Memory B cell (primary cell): ENCODE data around the gene SMC6.
A peak's percentile ranks its signal among the peaks of the same experiment; 100 is the strongest.

Experiments
- ATAC-seq: fragments of 150-1000 bp; cut with Tn5 transposase; 2 replicates; pipeline ENCODE4 v1.10.0; 2021; ENCODE audit warnings: low read depth, mild to moderate bottlenecking, moderate library complexity
- DNase-seq, 2 donors: peaks; one replicate each; pipeline ENCODE4 v3.0.0; 2022; ENCODE audit warnings: low spot score in 2 of 2
- H3K27ac Mint-ChIP-seq: one replicate; pipeline ENCODE4 v1.8.0; 2022; ENCODE audit warnings: mild to moderate bottlenecking, moderate library complexity, mixed read lengths
- H3K27me3 Mint-ChIP-seq: one replicate; pipeline ENCODE4 v1.8.0; 2022; ENCODE audit warnings: mixed read lengths
- H3K36me3 Mint-ChIP-seq: one replicate; pipeline ENCODE4 v1.8.0; 2022; ENCODE audit warnings: mild to moderate bottlenecking, mixed read lengths
- H3K4me1 Mint-ChIP-seq: one replicate; pipeline ENCODE4 v1.8.0; 2022; ENCODE audit warnings: mixed read lengths
- H3K4me3 Mint-ChIP-seq: one replicate; pipeline ENCODE4 v1.8.0; 2022; ENCODE audit warnings: mild to moderate bottlenecking, moderate library complexity, mixed read lengths
- H3K9me3 Mint-ChIP-seq: one replicate; pipeline ENCODE4 v1.8.0; 2022; ENCODE audit warnings: mixed read lengths

The SMC6 gene

GRCh38 chr2:17672583-17673317 lies 80.9 kb downstream of the SMC6 start:
- DNase-seq (no peak), ATAC-seq (no peak)
- no peaks in the 10 kb centered on the region for H3K27me3 Mint-ChIP-seq
- H3K27ac Mint-ChIP-seq, result no peak overlapping the region
- no peaks in the 10 kb centered on the region for H3K9me3 Mint-ChIP-seq
- peaks cover 35% of the 10 kb centered on the region for H3K36me3 Mint-ChIP-seq
- peaks cover 10% of the 10 kb centered on the region for H3K4me1 Mint-ChIP-seq
- H3K4me3 Mint-ChIP-seq, result no peak overlapping the region

- ATAC-seq (no peak), DNase-seq (no peak)
- Mint-ChIP-seq H3K27ac (no peak overlapping the region), H3K36me3 (peaks cover 31% of the 10 kb centered on the region), H3K4me3 (no peak overlapping the region), H3K4me1 (peaks cover 10% of the 10 kb centered on the region), H3K27me3 (no peaks in the 10 kb centered on the region), H3K9me3 (no peaks in the 10 kb centered on the region)
Observed at GRCh38 chr2:17667898-17668297, 85.7 kb downstream of the SMC6 start.

DNA sequence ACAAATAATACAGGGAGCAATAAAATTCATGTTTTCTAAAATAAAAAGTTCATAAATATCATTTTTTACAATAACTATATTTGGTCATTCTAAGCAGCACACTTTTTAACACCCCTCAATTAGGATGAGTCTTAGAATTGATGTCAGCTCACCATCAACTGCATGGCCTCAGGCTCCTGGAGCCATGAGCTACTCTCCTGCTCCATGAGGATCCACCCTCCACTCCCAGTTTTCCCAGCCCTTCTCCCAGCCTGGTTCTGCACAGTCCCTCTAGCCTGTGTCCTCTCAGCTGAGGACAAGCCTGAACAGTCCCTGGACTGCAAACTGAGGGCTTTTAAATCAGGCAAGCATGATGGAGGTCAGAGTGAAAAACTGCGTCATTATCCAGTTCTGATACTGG lies 89.1 kb downstream of the SMC6 start:
- ATAC-seq (no peak), DNase-seq (no peak)
- peaks cover 6% of the 10 kb centered on the region for H3K4me1 Mint-ChIP-seq
- no peak overlapping the region for H3K27ac Mint-ChIP-seq
- no peaks in the 10 kb centered on the region for H3K9me3 Mint-ChIP-seq
- H3K27me3 Mint-ChIP-seq, result no peaks in the 10 kb centered on the region
- no peak overlapping the region for H3K4me3 Mint-ChIP-seq
- H3K36me3 Mint-ChIP-seq, result peaks cover 31% of the 10 kb centered on the region

DNA sequence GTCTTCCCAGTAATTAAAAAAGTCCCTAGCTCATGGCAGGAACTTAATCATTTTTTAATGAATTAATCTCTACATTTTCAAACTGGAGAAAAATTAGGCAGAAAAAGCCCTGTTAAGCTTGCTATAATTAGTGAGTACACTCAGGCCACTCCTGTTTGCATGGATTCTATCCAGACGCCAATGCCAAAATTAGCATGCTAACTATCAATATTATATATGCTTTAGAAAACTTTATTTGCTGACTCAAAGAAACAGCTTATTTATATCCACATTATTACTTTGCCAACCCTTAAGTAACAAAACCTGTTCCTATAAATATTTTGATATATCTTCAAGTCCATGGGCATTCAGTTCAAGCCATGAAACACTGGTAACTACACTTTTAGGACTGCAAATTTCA lies 90.9 kb downstream of the SMC6 start:
- H3K4me3 Mint-ChIP-seq, result no peak overlapping the region
- H3K27me3 Mint-ChIP-seq, result no peaks in the 10 kb centered on the region
- no peak overlapping the region for H3K27ac Mint-ChIP-seq
- no peaks in the 10 kb centered on the region for H3K4me1 Mint-ChIP-seq
- no peaks in the 10 kb centered on the region for H3K9me3 Mint-ChIP-seq
- H3K36me3 Mint-ChIP-seq, result peaks cover 16% of the 10 kb centered on the region
- no peak for DNase-seq
- ATAC-seq, result no peak

DNA sequence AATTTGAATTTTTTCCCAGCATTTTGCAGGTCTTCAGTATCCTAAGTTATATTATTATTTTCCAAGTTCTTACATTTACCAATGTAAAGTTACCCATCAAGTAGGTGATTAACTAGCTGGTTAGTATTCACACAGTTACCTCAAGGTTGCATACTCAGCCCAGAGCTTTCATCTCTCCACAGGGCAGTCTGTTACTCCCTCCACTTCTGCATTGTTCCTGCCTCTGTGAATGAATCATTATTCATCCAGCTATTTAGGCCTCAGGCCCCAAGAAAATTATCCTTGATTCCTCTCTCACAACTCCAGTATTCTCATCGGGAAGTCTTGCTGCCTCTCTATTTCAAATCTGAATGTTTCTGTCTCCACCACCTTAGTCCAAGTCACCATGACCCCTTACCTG lies 92.2 kb downstream of the SMC6 start:
- ATAC-seq (no peak), DNase-seq (no peak)
- no peak overlapping the region for H3K4me3 Mint-ChIP-seq
- H3K4me1 Mint-ChIP-seq, result no peaks in the 10 kb centered on the region
- H3K9me3 Mint-ChIP-seq, result no peaks in the 10 kb centered on the region
- H3K36me3 Mint-ChIP-seq, result peaks cover 20% of the 10 kb centered on the region
- no peaks in the 10 kb centered on the region for H3K27me3 Mint-ChIP-seq
- no peak overlapping the region for H3K27ac Mint-ChIP-seq

DNA sequence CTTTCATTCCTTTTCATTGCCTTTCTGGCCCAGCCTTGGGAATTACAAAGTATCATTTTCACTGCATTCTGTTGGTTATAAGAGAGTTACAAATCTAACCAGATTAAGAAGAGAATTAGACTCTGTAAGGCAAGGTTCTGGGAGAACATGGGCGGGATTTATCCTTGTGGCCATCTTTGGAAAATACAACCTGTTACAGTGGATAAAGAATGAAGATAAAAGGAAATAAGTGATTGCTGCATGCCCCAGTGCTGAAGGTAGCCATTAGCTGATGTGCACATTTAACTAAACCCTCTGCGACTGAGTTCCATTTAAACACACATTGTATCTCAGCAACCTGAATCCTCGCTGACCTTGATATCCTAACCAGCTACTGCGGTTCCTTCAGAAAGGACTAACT lies 93.4 kb downstream of the SMC6 start:
- H3K36me3 Mint-ChIP-seq, result peaks cover 18% of the 10 kb centered on the region
- H3K9me3 Mint-ChIP-seq, result no peaks in the 10 kb centered on the region
- H3K27me3 Mint-ChIP-seq, result no peaks in the 10 kb centered on the region
- H3K4me3 Mint-ChIP-seq, result no peak overlapping the region
- no peaks in the 10 kb centered on the region for H3K4me1 Mint-ChIP-seq
- no peak for ATAC-seq
- no peak overlapping the region for H3K27ac Mint-ChIP-seq
- no peak for DNase-seq

DNA sequence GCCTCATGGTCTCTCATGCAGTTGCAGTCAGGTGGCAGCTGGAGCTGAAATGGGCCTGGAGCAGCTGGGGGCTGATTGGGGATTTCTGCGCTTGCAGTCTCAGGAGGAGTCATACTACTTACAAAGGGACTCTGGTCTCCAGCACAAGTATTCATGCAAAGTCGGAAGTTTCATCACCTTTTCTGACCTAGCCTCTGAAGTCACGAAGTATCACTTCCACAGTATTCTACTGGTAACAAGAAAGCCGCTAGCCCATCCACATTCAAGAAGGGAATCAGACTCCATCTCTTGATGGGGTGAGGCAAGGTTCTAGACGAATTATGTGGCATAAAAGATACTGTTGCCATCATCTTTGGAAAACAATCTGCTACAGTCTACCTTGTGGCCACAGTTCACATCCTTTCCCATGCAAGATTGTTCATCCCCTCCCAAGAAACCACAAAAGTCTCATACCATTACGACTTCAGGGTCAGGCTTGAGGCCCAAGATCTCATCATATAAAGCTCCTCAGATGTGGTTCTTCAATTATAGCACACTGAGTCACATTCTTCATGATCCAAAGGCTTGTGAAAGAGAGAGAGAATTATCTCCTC lies 95.3 kb downstream of the SMC6 start:
- no peak overlapping the region for H3K4me3 Mint-ChIP-seq
- peaks cover 13% of the 10 kb centered on the region for H3K36me3 Mint-ChIP-seq
- no peak overlapping the region for H3K27ac Mint-ChIP-seq
- ATAC-seq (no peak), DNase-seq (no peak)
- H3K9me3 Mint-ChIP-seq, result no peaks in the 10 kb centered on the region
- H3K4me1 Mint-ChIP-seq, result no peaks in the 10 kb centered on the region
- H3K27me3 Mint-ChIP-seq, result no peaks in the 10 kb centered on the region

- no peak for DNase-seq
- Mint-ChIP-seq H3K4me1 (no peaks in the 10 kb centered on the region), H3K9me3 (no peaks in the 10 kb centered on the region), H3K27me3 (no peaks in the 10 kb centered on the region), H3K4me3 (no peak overlapping the region), H3K27ac (no peak overlapping the region), H3K36me3 (peaks cover 10% of the 10 kb centered on the region)
- ATAC-seq, result no peak
Observed at GRCh38 chr2:17657759-17658158, 95.9 kb downstream of the SMC6 start.

DNA sequence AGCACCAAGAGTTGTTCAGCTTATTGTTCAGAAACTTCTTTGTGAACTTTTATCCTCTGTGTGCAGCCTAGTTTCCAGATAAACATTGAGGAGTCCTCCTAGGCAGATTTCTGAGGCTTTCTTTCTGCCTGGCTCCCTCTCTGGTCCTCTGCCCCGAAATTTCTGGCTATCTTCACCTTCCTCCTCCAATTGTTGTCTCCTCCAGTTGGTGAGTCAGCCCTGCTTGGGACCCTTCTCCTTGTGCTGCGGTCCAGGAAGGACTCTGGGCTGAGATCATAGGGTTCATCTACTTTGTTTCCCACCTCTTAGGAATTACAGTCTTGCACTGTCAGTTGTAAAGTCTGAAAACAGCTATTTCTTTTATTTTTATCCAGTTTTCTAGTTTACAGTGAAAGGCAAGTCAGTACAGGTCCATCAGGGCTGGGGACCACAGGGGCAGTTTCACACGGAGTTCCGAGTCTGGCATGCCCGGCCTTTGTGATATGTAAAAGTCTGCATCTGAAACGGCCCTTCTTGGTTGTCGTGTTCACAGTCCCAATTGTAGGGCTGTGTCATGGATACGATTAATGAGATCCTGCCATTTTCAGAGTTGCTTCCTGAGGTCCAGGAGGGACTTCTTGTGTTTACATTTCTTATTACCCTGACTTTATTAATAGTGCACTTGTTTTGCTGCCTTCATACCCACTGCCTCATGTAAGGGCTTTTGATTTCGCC lies 100.8 kb downstream of the SMC6 start:
- H3K4me3 Mint-ChIP-seq, result no peak overlapping the region
- H3K9me3 Mint-ChIP-seq, result no peaks in the 10 kb centered on the region
- DNase-seq (no peak), ATAC-seq (no peak)
- H3K36me3 Mint-ChIP-seq, result peaks cover 4% of the 10 kb centered on the region
- H3K4me1 Mint-ChIP-seq, result peaks cover 7% of the 10 kb centered on the region
- H3K27ac Mint-ChIP-seq, result peak overlapping the region; percentile 81
- H3K27me3 Mint-ChIP-seq, result no peaks in the 10 kb centered on the region

DNA sequence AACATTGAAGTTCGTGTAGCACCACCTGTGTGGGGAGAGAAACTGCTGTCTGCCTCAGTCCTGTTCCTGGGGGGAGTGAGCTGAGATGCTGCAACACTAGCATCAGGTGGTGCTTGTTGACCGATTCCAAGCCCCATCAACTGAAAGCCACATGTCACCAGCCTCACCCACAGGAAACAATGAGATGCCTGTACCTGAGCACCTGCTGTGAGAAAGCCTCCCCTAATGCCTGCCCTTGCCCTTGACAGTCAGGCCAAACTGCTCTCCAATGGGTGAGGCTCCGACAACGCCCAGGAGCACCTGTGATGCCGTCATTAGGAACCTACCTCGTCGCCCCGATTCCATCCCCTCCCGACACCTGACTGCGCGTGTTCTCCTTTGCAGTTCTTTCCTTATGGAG lies 104.6 kb downstream of the SMC6 start:
- Mint-ChIP-seq H3K9me3 (no peaks in the 10 kb centered on the region), H3K27me3 (no peaks in the 10 kb centered on the region), H3K27ac (peak overlapping the region; percentile 70), H3K4me3 (no peak overlapping the region), H3K36me3 (no peaks in the 10 kb centered on the region), H3K4me1 (peaks cover 10% of the 10 kb centered on the region)
- DNase-seq (no peak), ATAC-seq (no peak)

GRCh38 chr2:17648581-17648980 lies 105.0 kb downstream of the SMC6 start:
- Mint-ChIP-seq H3K27me3 (no peaks in the 10 kb centered on the region), H3K27ac (peak overlapping the region; percentile 70), H3K36me3 (no peaks in the 10 kb centered on the region), H3K4me3 (no peak overlapping the region), H3K4me1 (peaks cover 10% of the 10 kb centered on the region), H3K9me3 (no peaks in the 10 kb centered on the region)
- ATAC-seq, result no peak
- no peak for DNase-seq

GRCh38 chr2:17646838-17647701 lies 106.5 kb downstream of the SMC6 start:
- Mint-ChIP-seq H3K36me3 (peaks cover 3% of the 10 kb centered on the region), H3K9me3 (no peaks in the 10 kb centered on the region), H3K4me3 (no peak overlapping the region), H3K4me1 (peaks cover 10% of the 10 kb centered on the region), H3K27ac (no peak overlapping the region), H3K27me3 (no peaks in the 10 kb centered on the region)
- ATAC-seq, result no peak
- no peak for DNase-seq

GRCh38 chr2:17646081-17646554 lies 107.5 kb downstream of the SMC6 start:
- Mint-ChIP-seq H3K27me3 (no peaks in the 10 kb centered on the region), H3K36me3 (peaks cover 3% of the 10 kb centered on the region), H3K4me3 (no peak overlapping the region), H3K4me1 (peaks cover 9% of the 10 kb centered on the region), H3K9me3 (no peaks in the 10 kb centered on the region), H3K27ac (no peak overlapping the region)
- ATAC-seq, result peak; percentile 71
- DNase-seq, result peak; percentile 33 to 37
